ENCODE data around the gene S100A16.

- TF ChIP-seq POLR2A (IDR thresholded peaks at IDR 0.05; ENCODE audit: low read depth, low read length) (no peak), POLR2AphosphoS5 (IDR thresholded peaks at IDR 0.05; ENCODE audit: low read depth, low read length) (no peak)
These were observed 704 bp downstream of the S100A16 start for GRCh38 chr1:153612111-153612754.

Data from GM12892 (cell line).